H1 (cell line): ENCODE data around the gene URB2. TPM values are rescaled to one million over a fixed set of nuclear protein-coding genes. Genes with fewer than 3 reads are reported as not detected.

Experiments used
- CTCF ChIA-PET: fragments of 300-600 bp; sonication (Branson Sonifier 250); formaldehyde crosslinking; loops from one replicate; lab custom pipeline; 2021; ENCODE audit not compliant: partially characterized antibody; lab: Charles Lee
- POLR2A ChIA-PET: fragments of 300-600 bp; sonication (Branson Sonifier 250); formaldehyde crosslinking; loops from one replicate; lab custom pipeline; 2021; ENCODE audit warnings: inconsistent platforms; ENCODE audit not compliant: partially characterized antibody; lab: Charles Lee
- DNase-seq, 2 experiments: peaks; one replicate each; pipeline versions ENCODE4 v3.0.0 to v3.0.0-alpha.2; 2010 to 2022; ENCODE audit warnings: low spot score in 2 of 2, low read depth in 1 of 2, mixed read lengths in 1 of 2
- FAIRE-seq: peaks from 2 replicates; lab custom pipeline; 2011; peaks lifted over from hg19 to GRCh38; lab: Jason Lieb, UNC
- H2AFZ ChIP-seq: 2 replicates; pipeline ENCODE4 v1.8.1; 2012; ENCODE audit warnings: low read length, inconsistent platforms
- H2AK5ac ChIP-seq: 2 replicates; pipeline ENCODE4 v1.6.1; 2013; ENCODE audit warnings: low read depth, low read length
- H2BK120ac ChIP-seq: replicated peaks from 2 replicates; pipeline ENCODE3; 2013; ENCODE audit warnings: low read depth, low read length, inconsistent platforms
- H2BK12ac ChIP-seq: 2 replicates; pipeline ENCODE4 v1.6.1; 2013; ENCODE audit warnings: low read depth, low read length
- H2BK15ac ChIP-seq: 2 replicates; pipeline ENCODE4 v1.6.1; 2013; ENCODE audit warnings: low read length
- H2BK20ac ChIP-seq: 2 replicates; pipeline ENCODE4 v1.6.1; 2013; ENCODE audit warnings: low read length
- H2BK5ac ChIP-seq: 2 replicates; pipeline ENCODE4 v1.6.1; 2013; ENCODE audit warnings: low read depth, low read length
- H3K14ac ChIP-seq: 2 replicates; pipeline ENCODE4 v1.6.1; 2013; ENCODE audit warnings: inconsistent platforms; ENCODE audit not compliant: insufficient read length
- H3K18ac ChIP-seq: 2 replicates; pipeline ENCODE4 v1.6.1; 2013; ENCODE audit warnings: low read length; ENCODE audit errors: extremely low read depth
- H3K23ac ChIP-seq: 2 replicates; pipeline ENCODE4 v1.6.1; 2013; ENCODE audit warnings: inconsistent platforms; ENCODE audit not compliant: insufficient read length
- H3K23me2 ChIP-seq: 2 replicates; pipeline ENCODE4 v1.6.1; 2013; ENCODE audit warnings: low read depth, low read length
- H3K27ac ChIP-seq: 2 replicates; pipeline ENCODE4 v1.6.1; 2011; ENCODE audit warnings: low read depth, low read length, inconsistent platforms
- H3K27me3 ChIP-seq, 4 experiments: replicated peaks in 1 of 4; 1 replicate in 1 of 4; 2 replicates in 3 of 4; pipeline versions ENCODE4 v1.6.1 to v1.8.1; 2011 to 2013; ENCODE audit warnings: low read length in 3 of 4, mild to moderate bottlenecking in 3 of 4, inconsistent platforms in 2 of 4, mixed read lengths in 2 of 4, moderate library complexity in 1 of 4; ENCODE audit not compliant: control insufficient read depth in 3 of 4, insufficient read depth in 3 of 4; ENCODE audit errors: extremely low read depth in 1 of 4
- H3K36me3 ChIP-seq, 4 experiments: 2 replicates each; pipeline versions ENCODE4 v1.6.1 to v1.8.1; 2011 to 2013; ENCODE audit warnings: mild to moderate bottlenecking in 4 of 4, low read length in 3 of 4, moderate library complexity in 2 of 4, control low read depth in 1 of 4, inconsistent platforms in 1 of 4; ENCODE audit not compliant: insufficient read depth in 4 of 4, control insufficient read depth in 2 of 4
- H3K4ac ChIP-seq: replicated peaks from 2 replicates; pipeline ENCODE3; 2013; ENCODE audit warnings: low read length, low read depth, mixed read lengths, inconsistent platforms; ENCODE audit not compliant: insufficient read length
- H3K4me1 ChIP-seq, 4 experiments: replicated peaks in 1 of 4; 1 replicate in 1 of 4; 2 replicates in 3 of 4; pipeline versions ENCODE4 v1.6.1 to v1.8.1; 2011 to 2013; ENCODE audit warnings: low read length in 3 of 4, inconsistent platforms in 2 of 4, mixed read lengths in 1 of 4; ENCODE audit not compliant: insufficient read depth in 4 of 4, control insufficient read depth in 3 of 4
- H3K4me2 ChIP-seq, 2 experiments: 2 replicates each; pipeline versions ENCODE4 v1.6.1 to v1.8.1; 2011 to 2013; ENCODE audit warnings: low read depth in 2 of 2, low read length in 2 of 2, control low read depth in 1 of 2, inconsistent platforms in 1 of 2, mild to moderate bottlenecking in 1 of 2; ENCODE audit not compliant: insufficient read depth in 1 of 2
- H3K4me3 ChIP-seq, 4 experiments: fragments of 200-600, 300-600 bp in 1 of 4; sonication (generic), shearing (Covaris generic), sonication (Bioruptor Twin) in 1 of 4; 2 replicates each; pipeline versions ENCODE4 v1.5.1 to v1.8.1; 2011 to 2016; ENCODE audit warnings: low read length in 4 of 4, low read depth in 3 of 4, control low read depth in 2 of 4, inconsistent platforms in 2 of 4, mild to moderate bottlenecking in 2 of 4, mixed read lengths in 1 of 4, moderate library complexity in 1 of 4; ENCODE audit not compliant: insufficient read depth in 2 of 4; ENCODE audit errors: extremely low read depth in 1 of 4
- H3K56ac ChIP-seq: replicated peaks from 2 replicates; pipeline ENCODE3; 2013; ENCODE audit warnings: low read depth, mild to moderate bottlenecking, mixed read lengths, low read length, inconsistent platforms; ENCODE audit not compliant: insufficient read length
- H3K79me1 ChIP-seq: 2 replicates; pipeline ENCODE4 v1.6.1; 2013; ENCODE audit warnings: low read depth, low read length, control low read depth
- H3K79me2 ChIP-seq, 2 experiments: 2 replicates each; pipeline versions ENCODE4 v1.6.1 to v1.8.1; 2012 to 2013; ENCODE audit warnings: low read length in 2 of 2, mild to moderate bottlenecking in 2 of 2, inconsistent platforms in 1 of 2; ENCODE audit not compliant: insufficient read depth in 2 of 2, control insufficient read depth in 1 of 2
- H3K9ac ChIP-seq, 4 experiments: replicated peaks in 1 of 4; 1 replicate in 1 of 4; 2 replicates in 3 of 4; pipeline versions ENCODE4 v1.6.1 to v1.8.1; 2011 to 2013; ENCODE audit warnings: low read depth in 3 of 4, low read length in 3 of 4, control low read depth in 2 of 4, mild to moderate bottlenecking in 2 of 4, moderate library complexity in 2 of 4, inconsistent platforms in 1 of 4; ENCODE audit errors: extremely low read depth in 1 of 4
- H3K9me3 ChIP-seq, 2 experiments: 2 replicates each; pipeline versions ENCODE4 v1.6.1 to v1.8.1; 2012 to 2013; ENCODE audit warnings: mild to moderate bottlenecking in 2 of 2, moderate library complexity in 2 of 2, control low read depth in 1 of 2, inconsistent platforms in 1 of 2, low read depth in 1 of 2, low read length in 1 of 2, mixed read lengths in 1 of 2; ENCODE audit not compliant: insufficient read depth in 2 of 2
- H4K20me1 ChIP-seq, 2 experiments: replicated peaks in 1 of 2; 2 replicates each; pipeline versions ENCODE3 to v1.8.1; 2011 to 2013; ENCODE audit warnings: inconsistent platforms in 2 of 2, low read length in 2 of 2, mild to moderate bottlenecking in 1 of 2; ENCODE audit not compliant: insufficient read depth in 2 of 2, control insufficient read depth in 1 of 2
- H4K5ac ChIP-seq: 2 replicates; pipeline ENCODE4 v1.6.1; 2013; ENCODE audit warnings: low read length, low read depth, mixed read lengths, inconsistent platforms; ENCODE audit not compliant: insufficient read length
- H4K8ac ChIP-seq: 2 replicates; pipeline ENCODE4 v1.8.0; 2013; ENCODE audit warnings: mild to moderate bottlenecking, moderate library complexity, low read length, inconsistent platforms; ENCODE audit not compliant: insufficient read depth; ENCODE audit errors: extremely low read depth
- H4K91ac ChIP-seq: replicated peaks from 2 replicates; pipeline ENCODE3; 2013; ENCODE audit warnings: low read length, mixed read lengths, inconsistent platforms; ENCODE audit not compliant: insufficient read length
- ATF3 ChIP-seq: IDR thresholded peaks from 2 replicates; pipeline ENCODE4 v1.6.1; 2011; ENCODE audit warnings: low read depth, mild to moderate bottlenecking, low read length; ENCODE audit not compliant: insufficient read depth
- CHD1 ChIP-seq: IDR thresholded peaks from 2 replicates; pipeline ENCODE4 v1.6.1; 2012; ENCODE audit warnings: low read depth, low read length, improper control_type of control experiment
- KDM4A ChIP-seq: IDR thresholded peaks from one replicate; pipeline ENCODE4 v1.7.1; 2012; ENCODE audit warnings: low read depth, mild to moderate bottlenecking, moderate library complexity, low read length, inconsistent platforms; ENCODE audit not compliant: severe bottlenecking
- KDM5A ChIP-seq: fragments of 200-600 bp; IDR thresholded peaks from 2 replicates; pipeline ENCODE4 v1.7.1; 2012; ENCODE audit warnings: mild to moderate bottlenecking, low read length, inconsistent platforms, mixed read lengths
- RBBP5 ChIP-seq: IDR thresholded peaks from 2 replicates; pipeline ENCODE4 v1.7.1; 2012; ENCODE audit warnings: low read depth, mild to moderate bottlenecking, inconsistent platforms, low read length, moderate library complexity, borderline replicate concordance
- SAP30 ChIP-seq: fragments of 300-600 bp; sonication (generic); IDR thresholded peaks from 2 replicates; pipeline ENCODE4 v1.7.1; 2012; ENCODE audit warnings: low read length, moderate library complexity, mild to moderate bottlenecking, inconsistent platforms; ENCODE audit not compliant: insufficient read depth, insufficient replicate concordance
- SIRT6 ChIP-seq: IDR thresholded peaks from one replicate; pipeline ENCODE4 v1.7.1; 2012; ENCODE audit warnings: low read length, inconsistent platforms
- USF2 ChIP-seq: IDR thresholded peaks from 2 replicates; pipeline ENCODE4 v1.6.1; 2011; ENCODE audit warnings: low read length, improper control_type of control experiment
- WGBS, 2 experiments: shearing (Covaris generic) in 1 of 2; methylation state at CpG; one replicate each; pipeline versions ENCODE4 v1.1.6 to v1.1.7; 2013 to 2015; ENCODE audit warnings: low lambda C conversion rate in 2 of 2, mixed read lengths in 2 of 2, inconsistent platforms in 1 of 2, low coverage in 1 of 2, missing lambda C conversion rate in 1 of 2; ENCODE audit not compliant: insufficient replicate concordance in 2 of 2, insufficient coverage in 1 of 2, insufficient read length in 1 of 2; ENCODE audit errors: extremely low coverage in 1 of 2, missing lambda C conversion rate in 1 of 2; 5-methylcytosine and 5-hydroxymethylcytosine counted together
- polyA plus RNA-seq, 7 experiments: library from polyadenylated mRNA; depleted of rRNA in 3 of 7; stranded (reverse) in 5 of 7; unstranded in 2 of 7; fragments of >200 nt in 5 of 7; fragments of 200-250 nt in 2 of 7; gene quantifications; 1 replicate in 5 of 7; 2 replicates in 1 of 7; 4 replicates in 1 of 7; pipeline versions ENCODE4 v1.2.1 to v1.2.3, GENCODE V29; 2011 to 2013; ENCODE audit warnings: missing spikeins in 2 of 7, mixed read lengths in 2 of 7
- total RNA-seq: library from RNA; stranded (reverse); fragmentation: NEBNext Ultra II Directional; extraction: Animal tissue kit (Norgen Biotek cat#: 25700); gene quantifications from 2 replicates; pipeline ENCODE4 v1.2.1, GENCODE V29; 2021

The URB2 gene
- total and polyA plus RNA-seq, 2 of the 8 experiments (the other 6 are each of a cell fraction or from before 2014, with no cell fraction given): 13.7 to 33.0 TPM

- Histone ChIP-seq H3K79me2 (peaks cover 11 to 88% of the 10 kb centered on the region in 2 experiments; a peak in 3 of 4 replicates), H4K91ac (no peak overlapping the region), H2AK5ac (no peak overlapping the region), H3K27me3 (peaks cover 0 to 2% (median 0%) of the 10 kb centered on the region in 4 experiments; a peak in 1 of 7 replicates), H4K20me1 (peaks cover 4 to 10% of the 10 kb centered on the region in 2 experiments), H3K56ac (no peak overlapping the region), H3K79me1 (peaks cover 19% of the 10 kb centered on the region), H3K4me1 (peaks cover 0 to 8% (median 2%) of the 10 kb centered on the region in 4 experiments; a peak in 6 of 7 replicates), H3K23ac (no peak overlapping the region), H3K36me3 (no peaks in the 10 kb centered on the region), H3K4ac (no peak overlapping the region), H4K8ac (no peak overlapping the region), H2BK120ac (no peak overlapping the region), H2BK20ac (no peak overlapping the region), H3K18ac (no peak overlapping the region), H2AFZ (no peak overlapping the region), H3K4me3 (no peak overlapping the region), H2BK12ac (no peak overlapping the region), H3K9me3 (no peaks in the 10 kb centered on the region), H4K5ac (no peak overlapping the region), H3K14ac (no peak overlapping the region), H3K9ac (no peak overlapping the region), H3K27ac (no peak overlapping the region), H3K4me2 (no peak overlapping the region), H2BK5ac (no peak overlapping the region), H3K23me2 (peaks cover 1% of the 10 kb centered on the region), H2BK15ac (no peak overlapping the region)
- ChIA-PET CTCF (interaction anchor here (0.6 kb wide), 1 partner anchor 57 kb away, joined by 3 read pairs; no protein-coding TSS in a partner anchor), POLR2A (no interaction called here)
- FAIRE-seq (no peak), DNase-seq (no peak)
- 89% methylated on average over 5 of the region's 5 CpGs; no CpG with 5 or more reads in 1 of the 2 experiments for WGBS, 2 experiments
- TF ChIP-seq RBBP5 (no peak), SIRT6 (no peak), USF2 (no peak), KDM5A (no peak), CHD1 (no peak), SAP30 (no peak), ATF3 (no peak), KDM4A (no peak)
Measured at GRCh38 chr1:229619614-229620013, 6.4 kb upstream of the URB2 start.
